ENCODE data around the gene SYT6.

Gene SYT6

DNA sequence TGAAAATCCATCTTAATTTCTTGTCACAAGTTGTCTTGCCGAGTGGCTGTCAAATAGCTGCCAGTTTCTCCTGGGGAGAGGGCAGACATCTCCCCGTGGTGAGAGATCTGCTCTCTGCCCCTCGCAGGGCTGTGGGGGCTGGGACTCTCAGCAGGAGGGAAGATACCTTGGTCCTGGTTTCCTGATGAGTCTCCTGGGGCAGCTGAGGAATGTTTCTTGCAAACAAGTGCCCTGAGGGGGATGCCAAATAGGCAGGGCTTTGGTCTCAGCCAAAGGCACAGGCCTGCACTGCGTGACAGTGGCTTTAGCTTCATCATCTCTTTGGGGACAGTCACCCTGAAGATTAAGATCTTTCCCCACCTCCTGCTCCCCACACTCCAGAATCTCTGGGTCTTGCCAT, 40.9 kb downstream of the SYT6 start:
- Histone ChIP-seq H3K9ac (ENCODE audit: low read length in 5 of 5) (no peak overlapping the region), H3K27me3 (ENCODE audit: control insufficient read depth in 5 of 5, insufficient read depth in 4 of 5, low read length in 5 of 5) (no peaks in the 10 kb centered on the region), H3K4me3 (ENCODE audit: low read depth in 1 of 5, low read length in 5 of 5) (no peak overlapping the region), H3K36me3 (ENCODE audit: control insufficient read depth in 5 of 5, insufficient read depth in 5 of 5, low read length in 5 of 5) (no peaks in the 10 kb centered on the region), H3K4me1 (ENCODE audit: control insufficient read depth in 5 of 5, insufficient read depth in 5 of 5, low read length in 5 of 5) (peaks cover 0 to 23% (median 6%) of the 10 kb centered on the region in 5 donors), H3K9me3 (ENCODE audit: control insufficient read depth in 5 of 5, low read length in 5 of 5) (no peaks in the 10 kb centered on the region), H3K27ac (ENCODE audit: low read depth, low read length) (no peak overlapping the region)

- Histone ChIP-seq H3K27me3 (ENCODE audit: control insufficient read depth in 5 of 5, insufficient read depth in 4 of 5, low read length in 5 of 5) (no peaks in the 10 kb centered on the region), H3K4me3 (ENCODE audit: low read depth in 1 of 5, low read length in 5 of 5) (no peak overlapping the region), H3K27ac (ENCODE audit: low read depth, low read length) (no peak overlapping the region), H3K4me1 (ENCODE audit: control insufficient read depth in 5 of 5, insufficient read depth in 5 of 5, low read length in 5 of 5) (peaks cover 0 to 23% (median 6%) of the 10 kb centered on the region in 5 donors), H3K9me3 (ENCODE audit: control insufficient read depth in 5 of 5, low read length in 5 of 5) (no peaks in the 10 kb centered on the region), H3K9ac (ENCODE audit: low read length in 5 of 5) (no peak overlapping the region), H3K36me3 (ENCODE audit: control insufficient read depth in 5 of 5, insufficient read depth in 5 of 5, low read length in 5 of 5) (no peaks in the 10 kb centered on the region)
Observed at GRCh38 chr1:114111731-114112641, 41.7 kb downstream of the SYT6 start.

DNA sequence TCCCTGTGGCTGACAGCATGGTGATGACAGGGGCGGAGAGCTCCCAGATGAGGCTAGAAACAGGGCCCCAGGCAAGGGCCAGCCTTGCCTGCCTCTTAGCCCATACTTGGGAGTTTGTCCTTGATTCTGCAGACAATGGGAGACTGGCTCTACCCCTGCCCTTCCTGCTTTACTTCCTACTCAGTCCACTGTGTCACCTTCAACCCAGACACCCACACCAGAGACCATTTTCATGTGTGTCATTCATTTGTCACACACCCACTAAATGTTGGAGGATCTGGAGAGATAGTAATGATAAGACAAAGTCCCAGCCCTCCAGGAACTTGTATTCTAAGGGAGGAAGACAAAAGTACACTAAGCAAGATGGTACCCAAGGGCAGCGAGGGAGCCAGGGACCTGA, 43.7 kb downstream of the SYT6 start:
- peaks cover 0 to 3% (median 0%) of the 10 kb centered on the region in 5 donors for H3K27me3 ChIP-seq (ENCODE audit: control insufficient read depth in 5 of 5, insufficient read depth in 4 of 5, low read length in 5 of 5)
- H3K27ac ChIP-seq (ENCODE audit: low read depth, low read length): no peak overlapping the region
- H3K9me3 ChIP-seq (ENCODE audit: control insufficient read depth in 5 of 5, low read length in 5 of 5): no peaks in the 10 kb centered on the region
- H3K4me3 ChIP-seq (ENCODE audit: low read depth in 1 of 5, low read length in 5 of 5): no peak overlapping the region
- no peaks in the 10 kb centered on the region for H3K36me3 ChIP-seq (ENCODE audit: control insufficient read depth in 5 of 5, insufficient read depth in 5 of 5, low read length in 5 of 5)
- peaks cover 0 to 23% (median 6%) of the 10 kb centered on the region in 5 donors for H3K4me1 ChIP-seq (ENCODE audit: control insufficient read depth in 5 of 5, insufficient read depth in 5 of 5, low read length in 5 of 5)
- H3K9ac ChIP-seq (ENCODE audit: low read length in 5 of 5): no peak overlapping the region

- Histone ChIP-seq H3K27ac (ENCODE audit: low read depth, low read length) (no peak overlapping the region), H3K4me1 (ENCODE audit: control insufficient read depth in 5 of 5, insufficient read depth in 5 of 5, low read length in 5 of 5) (peaks cover 0 to 23% (median 6%) of the 10 kb centered on the region in 5 donors), H3K4me3 (ENCODE audit: low read depth in 1 of 5, low read length in 5 of 5) (no peak overlapping the region), H3K27me3 (ENCODE audit: control insufficient read depth in 5 of 5, insufficient read depth in 4 of 5, low read length in 5 of 5) (peaks cover 0 to 3% (median 0%) of the 10 kb centered on the region in 5 donors), H3K9me3 (ENCODE audit: control insufficient read depth in 5 of 5, low read length in 5 of 5) (no peaks in the 10 kb centered on the region), H3K9ac (ENCODE audit: low read length in 5 of 5) (no peak overlapping the region), H3K36me3 (ENCODE audit: control insufficient read depth in 5 of 5, insufficient read depth in 5 of 5, low read length in 5 of 5) (no peaks in the 10 kb centered on the region)
Observed at GRCh38 chr1:114108751-114109255, 44.9 kb downstream of the SYT6 start.

DNA sequence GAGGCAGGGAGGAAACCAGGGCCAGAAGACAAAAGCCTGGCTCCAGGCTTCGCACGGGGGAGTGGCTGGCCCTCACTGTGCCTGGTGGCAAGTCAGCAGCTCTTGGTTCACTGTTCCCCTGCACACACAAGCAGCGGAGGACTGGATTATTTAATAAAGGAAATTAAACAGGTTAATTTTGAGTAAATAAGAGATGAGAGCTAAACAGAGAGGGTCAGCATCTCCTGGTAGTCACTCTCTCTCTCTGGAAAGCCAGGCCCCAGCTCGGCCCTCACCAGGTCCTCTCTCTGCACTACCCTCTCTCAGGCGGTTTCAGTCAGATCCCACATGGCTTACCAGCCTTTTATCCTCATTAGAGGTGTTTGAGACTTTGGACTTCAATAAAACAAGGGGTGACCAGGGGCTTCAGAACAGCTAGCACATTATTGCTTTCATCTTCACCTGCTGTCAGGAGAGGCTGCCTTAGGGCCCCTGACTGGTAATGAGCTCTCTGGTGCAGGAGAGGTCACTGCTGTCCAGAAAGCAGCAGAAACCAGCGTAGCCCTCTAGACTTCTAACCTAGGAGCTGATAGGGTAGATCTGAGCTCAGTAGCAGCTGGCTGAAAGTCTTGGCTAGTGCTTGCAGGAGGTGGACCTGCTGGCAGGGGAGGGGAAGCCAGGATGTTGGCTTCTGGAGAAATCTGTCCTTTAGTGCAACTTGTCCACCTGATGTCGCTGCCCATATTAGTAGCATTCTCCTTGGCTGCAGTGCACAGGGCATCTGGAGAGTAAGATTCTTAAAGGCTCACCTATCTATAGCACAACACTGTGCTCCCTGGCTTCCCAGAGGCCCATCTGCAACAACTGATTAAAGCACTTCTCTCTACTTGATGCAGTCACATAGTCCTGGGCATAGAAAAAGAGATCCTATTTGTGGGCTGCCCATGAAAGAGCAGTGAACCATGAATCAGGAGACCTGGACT, 45.9 kb downstream of the SYT6 start:
- Histone ChIP-seq H3K4me3 (ENCODE audit: low read depth in 1 of 5, low read length in 5 of 5) (no peak overlapping the region), H3K27me3 (ENCODE audit: control insufficient read depth in 5 of 5, insufficient read depth in 4 of 5, low read length in 5 of 5) (peaks cover 0 to 3% (median 0%) of the 10 kb centered on the region in 5 donors), H3K9ac (ENCODE audit: low read length in 5 of 5) (no peak overlapping the region), H3K9me3 (ENCODE audit: control insufficient read depth in 5 of 5, low read length in 5 of 5) (no peaks in the 10 kb centered on the region), H3K27ac (ENCODE audit: low read depth, low read length) (no peak overlapping the region), H3K4me1 (ENCODE audit: control insufficient read depth in 5 of 5, insufficient read depth in 5 of 5, low read length in 5 of 5) (peaks cover 0 to 18% (median 2%) of the 10 kb centered on the region in 5 donors), H3K36me3 (ENCODE audit: control insufficient read depth in 5 of 5, insufficient read depth in 5 of 5, low read length in 5 of 5) (no peaks in the 10 kb centered on the region)

DNA sequence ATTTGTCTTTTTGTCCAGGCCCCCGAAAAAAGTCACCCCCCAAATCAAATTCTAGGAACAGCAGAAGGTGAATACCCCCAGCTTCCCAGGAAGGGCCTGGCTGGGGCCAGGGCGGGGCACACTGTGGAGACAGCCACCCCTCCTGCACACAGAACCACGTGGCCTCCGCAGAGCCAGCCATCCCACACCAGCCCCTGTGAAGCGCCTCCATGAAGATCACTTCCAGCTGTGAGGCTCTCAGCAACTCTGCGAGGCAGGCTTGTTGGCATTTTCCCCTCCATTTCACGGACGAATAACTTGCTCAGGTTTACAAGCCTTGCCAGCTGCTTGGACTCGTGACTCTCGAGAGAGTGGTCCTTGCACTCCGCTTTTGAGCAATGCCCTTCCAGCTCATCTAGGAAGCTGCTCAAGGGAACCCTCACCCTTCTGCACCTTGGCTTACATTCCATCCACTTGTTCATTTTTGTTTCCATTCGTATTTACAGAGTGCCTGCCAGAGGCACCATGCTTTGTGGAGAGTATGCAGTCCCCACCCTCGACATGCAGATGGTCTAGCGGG, 48.2 kb downstream of the SYT6 start:
- Histone ChIP-seq H3K4me1 (ENCODE audit: control insufficient read depth in 5 of 5, insufficient read depth in 5 of 5, low read length in 5 of 5) (peaks cover 0 to 16% (median 0%) of the 10 kb centered on the region in 5 donors), H3K9me3 (ENCODE audit: control insufficient read depth in 5 of 5, low read length in 5 of 5) (no peaks in the 10 kb centered on the region)

DNA sequence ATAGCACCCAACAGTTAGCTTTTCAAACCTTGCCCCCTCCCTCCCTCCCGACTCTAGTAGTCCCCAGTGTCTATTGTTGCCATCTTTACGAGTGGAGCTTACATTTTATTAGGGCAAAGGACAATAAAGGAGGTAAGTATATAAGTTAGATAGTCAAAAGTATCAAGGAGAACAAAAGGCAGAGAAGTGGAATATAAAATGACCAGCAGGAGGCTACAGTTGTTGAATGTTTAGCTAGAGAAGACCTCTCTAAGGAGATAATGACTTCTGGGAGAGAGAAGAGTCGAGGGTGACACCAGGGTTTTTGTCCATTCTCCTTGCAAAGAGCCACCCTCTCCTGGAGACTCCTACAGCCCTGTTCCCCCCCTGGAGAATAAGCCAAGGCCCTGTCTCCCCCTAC, 48.7 kb downstream of the SYT6 start:
- H3K27ac ChIP-seq (ENCODE audit: low read depth, low read length): no peak overlapping the region
- H3K9me3 ChIP-seq (ENCODE audit: control insufficient read depth in 5 of 5, low read length in 5 of 5): no peaks in the 10 kb centered on the region
- H3K4me3 ChIP-seq (ENCODE audit: low read depth in 1 of 5, low read length in 5 of 5): no peak overlapping the region
- no peak overlapping the region for H3K9ac ChIP-seq (ENCODE audit: low read length in 5 of 5)
- H3K36me3 ChIP-seq (ENCODE audit: control insufficient read depth in 5 of 5, insufficient read depth in 5 of 5, low read length in 5 of 5): no peaks in the 10 kb centered on the region
- H3K4me1 ChIP-seq (ENCODE audit: control insufficient read depth in 5 of 5, insufficient read depth in 5 of 5, low read length in 5 of 5): peaks cover 0 to 15% (median 0%) of the 10 kb centered on the region in 5 donors
- peaks cover 0 to 3% (median 0%) of the 10 kb centered on the region in 5 donors for H3K27me3 ChIP-seq (ENCODE audit: control insufficient read depth in 5 of 5, insufficient read depth in 4 of 5, low read length in 5 of 5)

More for the DNA sequence above, 48.2 kb downstream of the SYT6 start:
- Histone ChIP-seq H3K27me3 (ENCODE audit: control insufficient read depth in 5 of 5, insufficient read depth in 4 of 5, low read length in 5 of 5) (peaks cover 0 to 3% (median 0%) of the 10 kb centered on the region in 5 donors), H3K27ac (ENCODE audit: low read depth, low read length) (no peak overlapping the region), H3K36me3 (ENCODE audit: control insufficient read depth in 5 of 5, insufficient read depth in 5 of 5, low read length in 5 of 5) (no peaks in the 10 kb centered on the region), H3K9ac (ENCODE audit: low read length in 5 of 5) (no peak overlapping the region), H3K4me3 (ENCODE audit: low read depth in 1 of 5, low read length in 5 of 5) (no peak overlapping the region)

- H3K4me1 ChIP-seq (ENCODE audit: control insufficient read depth in 5 of 5, insufficient read depth in 5 of 5, low read length in 5 of 5): peaks cover 0 to 7% (median 0%) of the 10 kb centered on the region in 5 donors
- H3K9me3 ChIP-seq (ENCODE audit: control insufficient read depth in 5 of 5, low read length in 5 of 5): no peaks in the 10 kb centered on the region
- no peak overlapping the region for H3K9ac ChIP-seq (ENCODE audit: low read length in 5 of 5)
Observed at GRCh38 chr1:114103992-114104391, 49.7 kb downstream of the SYT6 start.

GRCh38 chr1:114102136-114102535, 51.5 kb downstream of the SYT6 start:
- Histone ChIP-seq H3K36me3 (ENCODE audit: control insufficient read depth in 5 of 5, insufficient read depth in 5 of 5, low read length in 5 of 5) (no peaks in the 10 kb centered on the region), H3K4me3 (ENCODE audit: low read depth in 1 of 5, low read length in 5 of 5) (no peak overlapping the region), H3K9ac (ENCODE audit: low read length in 5 of 5) (no peak overlapping the region), H3K9me3 (ENCODE audit: control insufficient read depth in 5 of 5, low read length in 5 of 5) (no peaks in the 10 kb centered on the region), H3K27ac (ENCODE audit: low read depth, low read length) (no peak overlapping the region), H3K4me1 (ENCODE audit: control insufficient read depth in 5 of 5, insufficient read depth in 5 of 5, low read length in 5 of 5) (peaks cover 0 to 5% (median 5%) of the 10 kb centered on the region in 5 donors), H3K27me3 (ENCODE audit: control insufficient read depth in 5 of 5, insufficient read depth in 4 of 5, low read length in 5 of 5) (peaks cover 0 to 3% (median 0%) of the 10 kb centered on the region in 5 donors)

More at GRCh38 chr1:114103992-114104391, 49.7 kb downstream of the SYT6 start:
- H3K4me3 ChIP-seq (ENCODE audit: low read depth in 1 of 5, low read length in 5 of 5): no peak overlapping the region
- H3K27ac ChIP-seq (ENCODE audit: low read depth, low read length): no peak overlapping the region
- H3K27me3 ChIP-seq (ENCODE audit: control insufficient read depth in 5 of 5, insufficient read depth in 4 of 5, low read length in 5 of 5): peaks cover 0 to 3% (median 0%) of the 10 kb centered on the region in 5 donors
- no peaks in the 10 kb centered on the region for H3K36me3 ChIP-seq (ENCODE audit: control insufficient read depth in 5 of 5, insufficient read depth in 5 of 5, low read length in 5 of 5)

Measured in subcutaneous abdominal adipose tissue (tissue), 5 donors.